AG09309 (cell line): ENCODE measurements around the gene CCDC7.

Experiments used
- DNase-seq: peaks from one replicate; pipeline ENCODE4 v3.0.0-alpha.2; 2010; ENCODE audit warnings: low read depth
- H3K4me3 ChIP-seq: 2 replicates; pipeline ENCODE4 v1.5.1; 2011; ENCODE audit warnings: mild to moderate bottlenecking, low read depth, low read length, moderate library complexity; ENCODE audit not compliant: control insufficient read depth
- CTCF ChIP-seq: IDR thresholded peaks from 2 replicates; pipeline ENCODE4 v1.5.1; 2011; ENCODE audit warnings: mild to moderate bottlenecking, low read depth, low read length, inconsistent platforms; ENCODE audit not compliant: insufficient read depth, control insufficient read depth; ENCODE audit errors: missing control alignments

CCDC7 gene

GRCh38 chr10:32616438-32616837 lies 170.5 kb downstream of the CCDC7 start:
- TF ChIP-seq CTCF = no peak
- no peak overlapping the region for H3K4me3 ChIP-seq
- no peak for DNase-seq

GRCh38 chr10:32618482-32618881 lies 172.5 kb downstream of the CCDC7 start:
- DNase-seq = no peak
- H3K4me3 ChIP-seq = no peak overlapping the region
- TF ChIP-seq CTCF = no peak

DNA sequence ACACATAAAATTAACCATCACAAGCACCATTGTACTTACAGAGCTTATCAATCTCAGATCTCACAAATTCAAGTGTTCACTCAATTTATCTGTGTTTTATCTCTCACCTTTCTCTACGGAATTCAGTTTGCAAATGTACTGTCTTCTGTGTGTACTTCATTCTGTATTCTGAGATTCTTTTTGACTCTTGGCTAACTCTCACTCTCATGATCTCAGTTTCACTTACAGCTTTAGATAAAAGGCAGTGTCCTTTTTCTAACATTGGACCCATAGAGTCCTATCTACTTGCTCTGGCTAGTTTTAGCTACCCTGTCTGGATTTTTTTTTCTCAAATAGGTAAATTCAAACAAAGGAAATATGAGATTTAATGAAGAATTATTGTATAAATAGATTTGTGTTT lies 176.0 kb downstream of the CCDC7 start:
- no peak for DNase-seq
- H3K4me3 ChIP-seq = no peak overlapping the region
- TF ChIP-seq CTCF = no peak

DNA sequence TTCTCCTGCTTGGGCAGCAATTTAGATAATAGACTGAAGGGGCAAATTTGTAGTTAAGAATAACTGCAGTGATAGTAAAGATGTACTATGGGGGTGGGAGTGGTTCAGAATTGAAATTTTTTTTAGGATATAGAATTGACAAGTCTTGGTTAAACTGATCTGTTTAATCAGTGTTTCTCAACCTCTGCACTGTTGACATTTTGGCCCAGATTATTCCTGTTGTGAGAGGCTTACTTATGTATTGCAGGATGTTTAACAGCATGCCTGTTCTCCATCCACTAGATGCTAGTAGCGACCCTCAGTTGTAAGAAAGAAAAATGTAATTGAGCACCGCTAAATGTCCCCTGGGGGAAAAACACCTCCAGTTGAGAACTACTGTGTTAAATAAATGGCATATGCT lies 176.5 kb downstream of the CCDC7 start:
- no peak for TF ChIP-seq CTCF
- no peak overlapping the region for H3K4me3 ChIP-seq
- DNase-seq = no peak

DNA sequence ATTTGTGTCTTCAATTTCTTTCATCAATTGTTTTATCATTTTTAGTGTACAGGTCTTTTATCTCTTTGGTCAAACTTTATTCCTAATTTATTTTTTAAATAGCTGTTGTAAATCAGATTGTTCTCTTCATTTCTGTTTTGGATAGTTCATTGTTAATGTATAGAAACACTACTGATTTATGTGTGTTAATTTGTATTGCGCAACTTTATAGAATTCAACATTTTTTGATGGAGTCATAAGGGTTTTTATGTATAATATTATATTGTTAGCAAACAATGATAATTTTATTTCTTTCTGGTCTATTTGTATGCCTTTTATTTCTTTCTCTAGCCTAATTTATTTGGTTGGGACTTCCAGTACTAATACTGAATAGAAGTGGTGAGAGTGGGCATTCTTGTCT lies 181.2 kb downstream of the CCDC7 start:
- no peak for DNase-seq
- no peak overlapping the region for H3K4me3 ChIP-seq
- no peak for TF ChIP-seq CTCF

- DNase-seq = no peak
- TF ChIP-seq CTCF = no peak
- no peak overlapping the region for H3K4me3 ChIP-seq
These were observed 184.0 kb downstream of the CCDC7 start for GRCh38 chr10:32629910-32630309.

DNA sequence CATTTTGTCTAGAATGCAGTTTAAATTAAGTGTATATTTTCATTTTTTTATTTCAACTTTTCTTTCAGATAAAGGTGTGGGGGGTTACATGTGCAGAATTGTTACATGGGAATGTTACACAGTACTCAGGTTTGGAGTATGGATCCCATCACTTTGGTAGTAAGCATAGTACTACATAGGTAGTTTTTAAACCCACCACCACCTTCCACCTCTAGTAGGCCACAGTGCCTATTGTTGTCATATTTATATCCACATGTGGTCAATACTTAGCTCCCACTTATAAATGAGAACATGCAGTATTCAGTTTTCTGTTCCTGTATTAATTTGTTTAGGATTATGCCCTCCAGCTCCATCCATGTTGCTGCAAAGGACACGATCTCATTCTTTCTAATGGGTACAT lies 200.6 kb downstream of the CCDC7 start:
- TF ChIP-seq CTCF = no peak
- no peak overlapping the region for H3K4me3 ChIP-seq
- DNase-seq = no peak
